Measurements from ENCODE around the gene NANS. TPM values are rescaled to one million over a fixed set of nuclear protein-coding genes. Genes with fewer than 3 reads are reported as not detected.
"Not testable (repeated sequence)": the region's sequence is repeated elsewhere in the genome, so short reads cannot be mapped to it uniquely, and the experiment has no call there.

NANS gene
- total RNA-seq, 1 donor: 80.8 TPM

DNA sequence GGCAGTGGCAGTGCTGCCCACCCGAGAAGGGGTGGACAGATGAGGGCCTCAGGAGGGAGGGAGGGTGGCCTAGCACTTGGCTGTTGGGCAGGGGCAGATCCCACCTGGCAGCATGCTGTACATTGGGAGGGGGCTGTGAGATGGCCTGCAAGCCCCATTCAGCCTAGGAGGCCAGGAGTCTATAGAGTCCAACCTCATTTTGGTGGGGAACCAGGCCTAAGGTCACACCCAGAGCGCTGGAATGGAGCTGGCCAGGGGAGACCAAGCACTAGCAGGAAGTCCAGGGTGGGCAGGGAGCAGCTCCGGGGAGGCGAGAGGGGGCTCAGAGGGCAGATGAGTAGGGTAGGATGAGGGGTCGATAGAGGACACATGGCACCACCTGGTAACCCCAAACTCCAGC lies 39.6 kb downstream of the NANS start:
- no peak for DNase-seq (ENCODE audit: low read depth in 2 of 3, low spot score in 2 of 3)

GRCh38 chr9:98097836-98098235 lies 41.3 kb downstream of the NANS start:
- DNase-seq (ENCODE audit: low read depth in 2 of 3, low spot score in 2 of 3): no peak

- no peak for DNase-seq (ENCODE audit: low read depth in 2 of 3, low spot score in 2 of 3)
Observed at GRCh38 chr9:98099346-98099745, 42.8 kb downstream of the NANS start.

GRCh38 chr9:98099898-98100297 lies 43.4 kb downstream of the NANS start:
- peak in 1 of 3 donors; percentile 34 for DNase-seq (ENCODE audit: low read depth in 2 of 3, low spot score in 2 of 3)

DNA sequence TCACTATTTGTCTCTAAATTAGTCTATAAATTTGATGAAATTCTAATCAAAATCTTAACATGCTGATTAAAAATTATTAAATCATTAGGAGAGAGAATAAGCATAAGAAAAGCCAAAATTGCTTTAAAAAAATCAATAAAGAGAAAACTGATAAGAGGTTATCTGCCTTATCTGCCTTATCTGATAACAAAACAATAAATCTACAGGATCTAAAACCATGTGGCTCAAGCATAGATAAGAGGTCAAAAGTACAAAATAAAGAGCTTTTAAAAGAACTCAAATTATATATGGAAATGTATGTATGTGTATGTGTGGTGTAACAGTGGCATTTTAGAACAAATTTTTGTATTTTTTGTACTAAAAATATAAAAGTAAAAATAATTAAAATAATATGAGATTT lies 43.9 kb downstream of the NANS start:
- no peak for DNase-seq (ENCODE audit: low read depth in 2 of 3, low spot score in 2 of 3)

DNA sequence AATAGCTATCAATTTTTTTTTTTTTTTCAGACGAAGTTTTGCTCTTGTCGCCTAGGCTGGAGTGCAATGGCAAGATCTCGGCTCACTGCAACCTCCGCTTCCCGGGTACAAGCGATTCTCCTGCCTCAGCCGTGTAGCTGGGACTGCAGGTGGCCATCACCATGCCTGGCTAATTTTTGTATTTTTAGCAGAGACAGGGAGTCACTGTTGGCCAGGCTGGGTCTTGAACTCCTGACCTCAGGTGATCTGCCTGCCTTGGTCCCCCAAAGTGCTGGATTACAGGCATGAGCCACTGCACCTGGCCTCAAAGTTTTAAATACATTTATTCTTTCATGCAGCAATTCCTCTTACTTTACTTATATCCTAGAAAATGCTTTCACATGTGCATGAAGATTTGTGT lies 44.9 kb downstream of the NANS start:
- DNase-seq (ENCODE audit: low read depth in 2 of 3, low spot score in 2 of 3): no peak

DNA sequence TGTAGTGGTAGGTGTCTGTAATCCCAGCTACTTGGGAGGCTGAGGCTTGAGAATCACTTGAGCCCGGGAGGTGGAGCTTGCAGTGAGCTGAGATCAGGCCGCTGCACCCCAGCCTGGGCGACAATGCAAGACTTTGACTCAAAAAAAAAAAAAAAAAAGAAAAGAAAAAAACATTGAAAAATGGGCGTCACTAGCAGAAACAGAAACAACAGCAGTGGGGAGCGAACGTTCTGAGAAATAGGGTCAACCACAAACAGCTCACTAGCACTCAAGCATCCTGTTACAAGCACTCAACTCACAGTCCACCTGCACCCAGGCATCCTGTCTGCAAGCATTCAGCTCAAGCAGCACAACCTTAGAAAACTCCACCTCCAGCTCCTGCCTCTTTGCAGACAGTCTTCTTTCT lies 45.3 kb downstream of the NANS start:
- peak; percentile 70 to 94 (median 89) for DNase-seq (ENCODE audit: low read depth in 2 of 3, low spot score in 2 of 3)

DNA sequence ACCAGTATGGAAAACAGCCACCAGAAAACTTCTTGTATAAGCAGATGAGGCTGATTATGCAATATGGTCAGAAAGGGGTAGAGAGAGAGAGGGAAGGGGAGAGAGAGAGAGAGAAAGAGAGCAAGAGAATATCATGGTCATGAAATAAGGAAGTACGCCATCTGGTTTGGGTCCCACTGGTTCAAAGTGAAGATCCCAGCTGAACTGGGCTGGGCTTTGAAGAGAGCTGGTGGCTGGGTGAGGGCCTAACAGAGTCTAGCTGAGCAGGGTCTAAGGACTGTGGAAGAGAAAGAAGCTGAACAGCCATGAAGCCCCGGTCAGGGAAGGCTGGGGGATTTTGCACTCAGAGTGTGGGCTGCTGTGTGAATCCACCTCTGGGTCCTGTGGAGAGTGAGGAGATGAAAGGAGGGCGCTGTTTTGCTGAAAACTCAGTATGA lies 47.9 kb downstream of the NANS start:
- peak in 2 of 3 donors; percentile 56 to 87 for DNase-seq (ENCODE audit: low read depth in 2 of 3, low spot score in 2 of 3)

GRCh38 chr9:98105006-98105405 lies 48.5 kb downstream of the NANS start:
- no peak for DNase-seq (ENCODE audit: low read depth in 2 of 3, low spot score in 2 of 3)

GRCh38 chr9:98107926-98108325 lies 51.4 kb downstream of the NANS start:
- DNase-seq (ENCODE audit: low read depth in 2 of 3, low spot score in 2 of 3): no peak

DNA sequence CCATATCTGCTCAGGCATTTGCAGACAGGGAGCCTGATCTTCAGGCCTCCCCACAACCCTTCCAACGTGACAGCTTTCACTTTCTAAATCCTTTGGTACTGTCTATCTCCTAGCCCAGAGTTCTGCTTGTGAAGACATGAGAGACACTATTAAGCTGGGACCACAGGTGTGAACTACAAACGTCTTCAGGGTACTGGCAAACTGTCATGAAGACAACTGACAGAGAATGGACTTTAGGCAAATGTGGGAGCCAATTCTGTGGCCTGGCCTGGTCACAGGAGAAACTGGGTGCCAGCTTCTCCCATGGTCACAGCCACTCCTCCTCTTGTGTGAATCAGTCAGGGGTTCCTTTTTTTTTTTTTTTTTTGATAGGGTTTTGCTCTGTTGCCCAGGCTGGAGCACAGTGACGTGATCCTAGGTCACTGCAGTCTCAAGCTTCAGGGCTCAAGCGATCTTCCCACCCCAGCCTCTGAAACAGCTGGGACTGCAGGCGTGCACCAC lies 52.0 kb downstream of the NANS start:
- DNase-seq (ENCODE audit: low read depth in 2 of 3, low spot score in 2 of 3): peak in 2 of 3 donors; percentile 64 to 65

- no peak for DNase-seq (ENCODE audit: low read depth in 2 of 3, low spot score in 2 of 3)
Observed at GRCh38 chr9:98109052-98109451, 52.5 kb downstream of the NANS start.

GRCh38 chr9:98117097-98117496 lies 60.6 kb downstream of the NANS start:
- not testable (repeated sequence) for DNase-seq (ENCODE audit: low read depth in 2 of 3, low spot score in 2 of 3)

- peak in 2 of 3 donors; percentile 55 to 68 for DNase-seq (ENCODE audit: low read depth in 2 of 3, low spot score in 2 of 3)
Observed at GRCh38 chr9:98117984-98118639, 61.6 kb downstream of the NANS start.

DNA sequence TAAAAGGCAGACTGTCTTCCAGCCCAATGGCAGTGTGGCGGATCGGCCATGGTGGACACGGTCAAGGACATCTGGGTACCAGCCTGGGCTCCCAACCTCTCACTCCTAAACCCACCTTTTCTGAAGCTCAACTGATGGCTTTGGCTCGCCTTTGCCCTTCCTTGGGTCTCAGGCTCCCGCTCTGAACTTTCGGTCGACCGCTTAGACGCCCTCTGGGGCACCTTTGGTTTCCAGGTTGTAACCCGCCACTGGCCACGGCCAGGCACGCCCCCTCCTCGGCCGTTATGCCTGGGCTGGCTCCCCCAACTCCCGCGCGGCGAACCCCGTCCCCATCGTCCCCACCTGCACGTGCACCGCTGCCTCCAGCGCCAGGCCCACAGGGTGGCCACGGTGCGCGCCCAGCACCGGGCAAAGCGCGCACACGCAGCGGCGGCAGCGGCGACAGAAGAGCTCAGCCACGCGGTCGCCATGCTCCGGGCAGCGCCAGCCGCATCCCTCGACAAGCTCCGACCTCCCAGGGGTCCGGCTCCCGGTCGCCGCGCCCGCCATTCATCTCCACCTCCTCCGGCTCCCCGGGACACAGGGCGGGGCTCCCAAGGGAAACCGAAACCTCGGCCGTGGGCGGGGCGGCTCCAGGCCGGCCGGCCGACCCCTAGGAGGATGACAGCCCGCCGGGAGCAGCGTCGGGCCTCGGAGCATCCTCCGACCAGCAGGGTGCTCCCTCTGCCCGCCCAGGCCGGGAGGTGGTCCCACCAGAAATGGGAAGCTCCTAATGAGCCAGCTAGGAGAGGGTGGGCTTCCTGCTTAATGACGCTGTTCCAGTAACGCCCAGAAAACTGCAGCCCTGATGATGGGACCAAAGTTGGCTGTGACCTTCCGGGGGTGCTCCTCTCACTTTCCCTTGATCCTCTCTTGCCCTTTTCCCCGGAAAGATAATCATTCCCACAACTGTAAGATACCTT lies 62.4 kb downstream of the NANS start, which contains the start of gene TRIM14:
Gene TRIM14, minus strand, starts transcription at position 583 of the 962 bp plus-strand sequence. Its CDS starts 34 bp downstream, at position 549.
- peak in 2 of 3 donors; percentile 44 to 58 for DNase-seq (ENCODE audit: low read depth in 2 of 3, low spot score in 2 of 3)

GRCh38 chr9:98120476-98120875 lies 63.9 kb downstream of the NANS start:
- DNase-seq (ENCODE audit: low read depth in 2 of 3, low spot score in 2 of 3): no peak

GRCh38 chr9:98121058-98121457 lies 64.5 kb downstream of the NANS start:
- DNase-seq (ENCODE audit: low read depth in 2 of 3, low spot score in 2 of 3): peak in 1 of 3 donors; percentile 5

DNA sequence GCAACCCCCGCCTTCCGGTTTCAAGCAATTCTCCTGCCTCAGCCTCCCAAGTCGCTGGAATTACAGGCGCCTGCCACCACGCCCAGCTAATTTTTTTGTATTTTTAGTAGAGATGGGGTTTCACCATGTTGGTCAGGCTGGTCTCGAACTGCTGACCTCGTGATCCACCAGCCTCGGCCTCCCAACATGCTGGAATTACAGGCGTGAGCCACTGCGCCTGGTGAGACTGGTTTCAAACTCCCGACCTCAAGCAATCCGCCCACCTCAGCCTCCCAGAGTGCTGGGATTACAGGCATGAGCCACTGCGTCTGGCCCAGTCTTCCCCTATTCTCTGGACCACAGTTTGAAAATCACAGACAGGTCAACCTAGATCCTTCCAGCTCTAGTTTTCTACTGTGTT lies 67.6 kb downstream of the NANS start:
- not testable (repeated sequence) for DNase-seq (ENCODE audit: low read depth in 2 of 3, low spot score in 2 of 3)

GRCh38 chr9:98124637-98125426 lies 68.3 kb downstream of the NANS start:
- DNase-seq (ENCODE audit: low read depth in 2 of 3, low spot score in 2 of 3): no peak

DNA sequence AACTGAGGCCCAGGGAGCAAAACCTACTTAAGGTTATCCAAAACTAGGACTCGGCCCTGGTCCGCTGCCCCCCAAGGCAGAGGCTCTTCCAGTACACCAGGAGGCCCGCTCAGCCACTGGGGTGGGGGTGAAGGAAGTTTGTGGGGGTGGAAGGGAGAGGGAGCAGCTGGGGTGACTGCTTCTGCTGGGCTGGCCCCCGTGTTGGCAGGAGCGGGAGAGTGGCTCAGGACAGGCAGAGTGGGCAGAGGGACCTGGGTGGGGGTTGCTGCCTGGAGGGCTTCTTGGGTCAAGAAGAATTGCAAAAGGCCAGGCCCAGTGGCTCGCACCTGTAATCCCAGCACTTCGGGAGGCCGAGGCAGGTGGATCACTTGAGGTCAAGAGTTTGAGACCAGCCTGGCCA lies 70.7 kb downstream of the NANS start:
- no peak for DNase-seq (ENCODE audit: low read depth in 2 of 3, low spot score in 2 of 3)

GRCh38 chr9:98128316-98128715 lies 71.8 kb downstream of the NANS start:
- DNase-seq (ENCODE audit: low read depth in 2 of 3, low spot score in 2 of 3): no peak
